ENCODE measurements around the gene IAH1. TPM values are rescaled to one million over a fixed set of nuclear protein-coding genes. Genes with fewer than 3 reads are reported as not detected.
"Not testable (repeated sequence)": the region's sequence is repeated elsewhere in the genome, so short reads cannot be mapped to it uniquely, and the experiment has no call there.

IAH1 gene
- total RNA-seq, 1 donor from 2014 or later, result 37.5 TPM

DNA sequence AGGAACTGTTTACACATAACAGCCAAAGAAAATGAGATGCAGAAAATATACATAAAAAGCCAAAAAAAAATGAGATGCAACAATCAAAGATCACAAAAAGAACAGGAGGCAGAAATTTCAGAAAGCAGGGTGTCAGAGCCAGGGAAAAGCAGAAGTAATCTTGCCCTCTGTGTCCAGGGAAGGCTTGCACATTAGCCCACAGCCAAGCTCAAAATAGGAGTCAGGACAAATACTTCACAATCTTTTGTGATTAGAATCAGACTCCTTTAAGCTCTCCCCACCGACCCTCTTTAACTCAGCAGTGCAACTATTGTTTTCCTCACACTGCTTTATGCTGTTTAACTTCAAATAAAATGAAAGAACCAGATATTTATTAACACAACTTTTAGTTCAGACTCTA is 34.6 kb downstream of the IAH1 start:
- Mint-ChIP-seq H3K9me3 (ENCODE audit: unreplicated experiment) (no peaks in the 10 kb centered on the region), H3K4me1 (ENCODE audit: unreplicated experiment) (no peaks in the 10 kb centered on the region), H3K27ac (ENCODE audit: unreplicated experiment) (no peak overlapping the region), H3K27me3 (ENCODE audit: unreplicated experiment) (no peaks in the 10 kb centered on the region), H3K36me3 (ENCODE audit: low read depth, unreplicated experiment) (peaks cover 22% of the 10 kb centered on the region), H3K4me3 (ENCODE audit: unreplicated experiment) (no peak overlapping the region)
- no peak for DNase-seq (ENCODE audit: low spot score)
- TF ChIP-seq, protein P1, sequence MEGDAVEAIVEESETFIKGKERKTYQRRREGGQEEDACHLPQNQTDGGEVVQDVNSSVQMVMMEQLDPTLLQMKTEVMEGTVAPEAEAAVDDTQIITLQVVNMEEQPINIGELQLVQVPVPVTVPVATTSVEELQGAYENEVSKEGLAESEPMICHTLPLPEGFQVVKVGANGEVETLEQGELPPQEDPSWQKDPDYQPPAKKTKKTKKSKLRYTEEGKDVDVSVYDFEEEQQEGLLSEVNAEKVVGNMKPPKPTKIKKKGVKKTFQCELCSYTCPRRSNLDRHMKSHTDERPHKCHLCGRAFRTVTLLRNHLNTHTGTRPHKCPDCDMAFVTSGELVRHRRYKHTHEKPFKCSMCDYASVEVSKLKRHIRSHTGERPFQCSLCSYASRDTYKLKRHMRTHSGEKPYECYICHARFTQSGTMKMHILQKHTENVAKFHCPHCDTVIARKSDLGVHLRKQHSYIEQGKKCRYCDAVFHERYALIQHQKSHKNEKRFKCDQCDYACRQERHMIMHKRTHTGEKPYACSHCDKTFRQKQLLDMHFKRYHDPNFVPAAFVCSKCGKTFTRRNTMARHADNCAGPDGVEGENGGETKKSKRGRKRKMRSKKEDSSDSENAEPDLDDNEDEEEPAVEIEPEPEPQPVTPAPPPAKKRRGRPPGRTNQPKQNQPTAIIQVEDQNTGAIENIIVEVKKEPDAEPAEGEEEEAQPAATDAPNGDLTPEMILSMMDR (IDR thresholded peaks at IDR 0.05; ENCODE audit: unreplicated experiment), result no peak

DNA sequence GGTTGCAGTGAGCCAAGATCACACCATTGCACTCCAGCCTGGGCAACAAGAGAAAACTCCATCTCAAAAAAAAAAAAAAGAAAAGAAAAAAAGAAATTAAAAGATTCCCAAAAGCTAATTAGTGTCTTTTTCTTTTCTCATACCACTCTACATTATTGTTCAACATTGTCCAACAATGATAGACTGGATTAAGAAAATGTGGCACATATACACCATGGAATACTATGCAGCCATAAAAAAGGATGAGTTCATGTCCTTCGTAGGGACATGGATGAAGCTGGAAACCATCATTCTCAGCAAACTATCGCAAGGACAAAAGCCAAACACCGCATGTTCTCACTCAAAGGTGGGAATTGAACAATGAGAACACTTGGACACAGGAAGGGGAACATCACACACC is 39.6 kb downstream of the IAH1 start:
- not testable (repeated sequence) for H3K27ac Mint-ChIP-seq (ENCODE audit: unreplicated experiment); H3K4me3 Mint-ChIP-seq (ENCODE audit: unreplicated experiment); H3K4me1 Mint-ChIP-seq (ENCODE audit: unreplicated experiment); H3K9me3 Mint-ChIP-seq (ENCODE audit: unreplicated experiment); DNase-seq (ENCODE audit: low spot score); H3K27me3 Mint-ChIP-seq (ENCODE audit: unreplicated experiment)
- peaks cover 19% of the 10 kb centered on the region for H3K36me3 Mint-ChIP-seq (ENCODE audit: low read depth, unreplicated experiment)

DNA sequence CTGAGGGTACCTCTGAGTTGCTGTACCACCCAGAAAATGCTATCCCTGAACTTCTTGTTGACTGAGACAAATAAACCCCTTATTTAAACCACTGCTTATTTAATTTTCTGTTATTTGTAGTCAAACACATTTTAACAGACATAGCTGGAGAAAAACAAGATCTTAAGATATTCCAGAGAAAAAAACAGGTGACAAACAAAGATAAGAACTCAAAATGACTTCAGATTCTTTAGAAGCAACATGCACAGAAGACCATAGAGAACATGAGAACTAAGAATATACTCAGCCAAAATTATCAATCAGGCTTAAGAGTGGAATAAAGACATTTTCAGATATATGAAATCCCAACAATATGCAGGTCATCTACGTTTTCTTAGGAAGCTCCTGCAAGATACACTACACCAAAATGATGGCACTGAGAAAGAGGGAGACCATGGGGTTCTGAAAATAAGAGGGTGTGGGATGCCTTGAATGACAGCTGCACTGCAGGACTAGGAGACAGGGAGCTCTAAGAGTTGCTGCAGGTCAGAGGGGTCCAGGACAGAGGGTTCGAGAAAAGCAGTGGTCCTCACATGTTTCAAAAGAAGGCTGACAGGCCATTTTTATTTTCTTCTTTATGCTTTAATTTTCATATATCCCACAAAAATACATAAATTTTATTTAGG is 42.9 kb downstream of the IAH1 start:
- Mint-ChIP-seq H3K27ac (ENCODE audit: unreplicated experiment) (no peak overlapping the region), H3K27me3 (ENCODE audit: unreplicated experiment) (no peaks in the 10 kb centered on the region), H3K36me3 (ENCODE audit: low read depth, unreplicated experiment) (peaks cover 20% of the 10 kb centered on the region), H3K9me3 (ENCODE audit: unreplicated experiment) (no peaks in the 10 kb centered on the region), H3K4me3 (ENCODE audit: unreplicated experiment) (no peak overlapping the region), H3K4me1 (ENCODE audit: unreplicated experiment) (no peaks in the 10 kb centered on the region)
- no peak for DNase-seq (ENCODE audit: low spot score)
- TF ChIP-seq, protein P1 (IDR thresholded peaks at IDR 0.05; ENCODE audit: unreplicated experiment), result no peak

DNA sequence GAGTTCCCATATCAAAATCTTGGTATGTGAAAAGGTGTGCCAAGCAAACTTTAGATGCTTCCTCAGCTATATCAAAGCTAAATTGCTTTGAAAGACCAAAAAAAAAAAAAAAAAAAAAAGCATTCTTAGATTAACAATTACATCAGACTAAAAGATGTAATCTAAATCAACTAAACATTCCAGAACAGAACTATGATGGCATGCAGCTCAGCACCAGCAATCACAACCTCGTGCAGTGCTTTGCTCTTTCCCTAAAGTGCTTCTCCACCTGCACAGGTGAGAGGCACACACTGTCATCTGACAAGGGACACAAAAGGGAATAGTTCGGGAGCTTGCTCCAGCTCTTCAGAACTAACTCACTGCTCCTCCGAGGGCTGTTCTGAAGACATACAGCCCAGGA is 43.8 kb downstream of the IAH1 start:
- Mint-ChIP-seq H3K4me1 (ENCODE audit: unreplicated experiment) (no peaks in the 10 kb centered on the region), H3K4me3 (ENCODE audit: unreplicated experiment) (no peak overlapping the region), H3K9me3 (ENCODE audit: unreplicated experiment) (no peaks in the 10 kb centered on the region), H3K27me3 (ENCODE audit: unreplicated experiment) (no peaks in the 10 kb centered on the region), H3K36me3 (ENCODE audit: low read depth, unreplicated experiment) (peaks cover 20% of the 10 kb centered on the region), H3K27ac (ENCODE audit: unreplicated experiment) (no peak overlapping the region)
- no peak for DNase-seq (ENCODE audit: low spot score)
- TF ChIP-seq, protein P1 (IDR thresholded peaks at IDR 0.05; ENCODE audit: unreplicated experiment), result no peak

DNA sequence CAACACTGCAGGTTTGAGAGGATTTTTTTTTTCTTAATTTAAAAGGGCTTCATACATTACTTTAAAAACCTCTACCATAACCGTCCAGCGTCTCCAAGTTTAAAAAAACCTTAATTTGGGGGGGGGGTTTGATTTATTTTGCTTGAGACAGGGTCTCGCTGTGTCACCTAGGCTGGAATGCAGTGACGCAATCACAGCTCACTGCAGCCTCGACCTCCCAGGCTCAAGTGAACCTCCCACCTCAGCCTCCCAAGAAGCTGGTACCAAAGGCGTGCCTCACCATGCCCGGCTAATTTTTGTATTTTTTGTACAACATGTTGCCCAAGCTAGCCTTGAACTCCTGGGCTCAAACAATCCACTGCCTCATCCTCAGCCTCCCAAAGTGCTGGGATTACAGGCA is 44.4 kb downstream of the IAH1 start:
- no peak for DNase-seq (ENCODE audit: low spot score)
- TF ChIP-seq, protein P1 (IDR thresholded peaks at IDR 0.05; ENCODE audit: unreplicated experiment), result no peak
- Mint-ChIP-seq H3K4me1 (ENCODE audit: unreplicated experiment) (no peaks in the 10 kb centered on the region), H3K36me3 (ENCODE audit: low read depth, unreplicated experiment) (peaks cover 16% of the 10 kb centered on the region), H3K27me3 (ENCODE audit: unreplicated experiment) (no peaks in the 10 kb centered on the region), H3K4me3 (ENCODE audit: unreplicated experiment) (no peak overlapping the region), H3K27ac (ENCODE audit: unreplicated experiment) (no peak overlapping the region), H3K9me3 (ENCODE audit: unreplicated experiment) (no peaks in the 10 kb centered on the region)
